ENCODE data around the gene OLFML2A.

Gene OLFML2A

DNA sequence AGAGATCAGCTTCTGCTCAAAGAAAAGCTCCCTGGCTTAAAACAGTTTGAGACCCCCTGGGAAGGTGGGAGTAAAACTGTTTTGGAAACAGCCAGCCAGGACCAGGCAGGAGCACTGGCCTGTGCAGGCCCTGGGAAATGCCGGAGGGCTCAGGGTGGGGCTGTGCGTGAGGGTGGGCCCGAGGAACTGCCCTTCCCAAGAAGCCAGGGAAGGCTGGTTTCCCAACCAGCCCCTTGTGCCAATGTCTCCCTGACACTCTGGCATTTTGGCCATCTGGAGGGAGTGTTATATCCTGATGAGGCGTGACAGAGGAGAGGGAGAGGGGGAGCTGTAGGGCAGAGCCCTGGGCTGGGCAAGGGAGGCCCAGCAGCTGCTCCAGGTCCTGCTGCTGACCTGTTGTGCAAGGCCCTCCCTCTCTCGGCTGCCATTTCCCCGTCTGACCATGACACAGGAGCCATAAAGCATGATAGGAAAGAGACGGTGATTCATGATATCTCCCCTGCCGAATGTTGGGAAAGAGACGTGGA lies 16.1 kb downstream of the OLFML2A start:
- TF ChIP-seq, protein P1, sequence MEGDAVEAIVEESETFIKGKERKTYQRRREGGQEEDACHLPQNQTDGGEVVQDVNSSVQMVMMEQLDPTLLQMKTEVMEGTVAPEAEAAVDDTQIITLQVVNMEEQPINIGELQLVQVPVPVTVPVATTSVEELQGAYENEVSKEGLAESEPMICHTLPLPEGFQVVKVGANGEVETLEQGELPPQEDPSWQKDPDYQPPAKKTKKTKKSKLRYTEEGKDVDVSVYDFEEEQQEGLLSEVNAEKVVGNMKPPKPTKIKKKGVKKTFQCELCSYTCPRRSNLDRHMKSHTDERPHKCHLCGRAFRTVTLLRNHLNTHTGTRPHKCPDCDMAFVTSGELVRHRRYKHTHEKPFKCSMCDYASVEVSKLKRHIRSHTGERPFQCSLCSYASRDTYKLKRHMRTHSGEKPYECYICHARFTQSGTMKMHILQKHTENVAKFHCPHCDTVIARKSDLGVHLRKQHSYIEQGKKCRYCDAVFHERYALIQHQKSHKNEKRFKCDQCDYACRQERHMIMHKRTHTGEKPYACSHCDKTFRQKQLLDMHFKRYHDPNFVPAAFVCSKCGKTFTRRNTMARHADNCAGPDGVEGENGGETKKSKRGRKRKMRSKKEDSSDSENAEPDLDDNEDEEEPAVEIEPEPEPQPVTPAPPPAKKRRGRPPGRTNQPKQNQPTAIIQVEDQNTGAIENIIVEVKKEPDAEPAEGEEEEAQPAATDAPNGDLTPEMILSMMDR (IDR thresholded peaks at IDR 0.05; ENCODE audit: low read depth, low read length) = no peak
- in situ Hi-C loops (cut with HindIII; ENCODE audit: low sequenced_read_pairs) = no loop called here
- H3K4me3 ChIP-seq (ENCODE audit: low read depth, low read length) = no peak overlapping the region
- no peak for DNase-seq (ENCODE audit: low read depth, low spot score)

DNA sequence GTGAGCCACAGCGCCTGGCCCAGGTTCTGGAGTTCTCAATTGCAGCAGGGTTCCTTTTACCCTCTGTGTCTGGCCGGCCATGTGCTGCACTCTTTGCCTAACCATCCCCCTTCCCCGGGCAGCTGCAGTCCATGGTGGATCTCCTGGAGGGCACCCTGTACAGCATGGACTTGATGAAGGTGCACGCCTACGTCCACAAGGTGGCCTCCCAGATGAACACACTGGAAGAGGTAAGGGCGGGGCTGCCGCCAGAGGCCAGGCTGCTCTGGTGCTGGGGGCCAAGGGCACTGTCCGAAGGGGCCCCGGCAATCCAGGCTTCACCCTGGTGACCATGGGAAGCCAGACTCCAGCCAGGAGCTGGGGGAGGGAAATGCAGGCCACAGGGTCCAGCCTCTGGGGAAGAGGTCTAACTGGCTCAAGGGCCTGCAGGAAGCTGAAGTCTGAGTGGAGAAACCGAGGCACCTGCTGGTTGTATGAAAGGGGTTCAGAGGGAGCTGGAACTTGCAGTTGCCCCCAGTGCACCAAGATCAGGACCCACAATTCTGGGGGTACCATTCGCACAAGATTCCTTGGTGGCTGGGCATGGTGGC lies 18.1 kb downstream of the OLFML2A start:
- TF ChIP-seq, protein P1 (IDR thresholded peaks at IDR 0.05; ENCODE audit: low read depth, low read length) = no peak
- no peak for DNase-seq (ENCODE audit: low read depth, low spot score)
- in situ Hi-C loops (cut with HindIII; ENCODE audit: low sequenced_read_pairs) = no loop called here
- H3K4me3 ChIP-seq (ENCODE audit: low read depth, low read length) = no peak overlapping the region

DNA sequence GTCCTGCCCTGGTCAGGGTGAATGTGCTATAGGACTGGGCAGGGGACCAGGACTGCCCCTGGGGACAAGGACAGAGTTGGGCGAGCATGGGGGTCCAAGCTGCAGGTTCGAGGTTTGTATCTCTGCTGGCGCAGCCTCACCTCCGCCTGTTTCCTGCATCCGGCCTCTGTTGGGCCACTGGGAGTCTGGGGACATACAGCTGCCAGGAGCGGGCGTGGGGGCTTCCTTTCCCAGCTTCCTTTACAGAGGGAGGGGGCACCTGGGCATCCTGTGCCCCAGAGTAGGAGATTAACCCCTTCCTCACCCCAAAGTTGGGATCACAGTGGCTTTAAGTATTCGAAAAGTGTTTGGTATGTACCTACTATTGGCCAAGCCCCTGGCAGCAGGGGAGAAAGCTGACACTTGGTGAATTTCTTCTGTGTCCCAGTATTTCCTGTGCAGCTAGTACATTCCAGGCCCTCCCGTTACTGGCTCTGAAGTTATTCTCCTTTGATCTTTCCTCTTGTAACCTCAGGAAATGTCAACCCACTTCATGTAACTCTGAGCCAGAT lies 19.0 kb downstream of the OLFML2A start:
- DNase-seq (ENCODE audit: low read depth, low spot score) = peak; percentile 49
- TF ChIP-seq, protein P1 (IDR thresholded peaks at IDR 0.05; ENCODE audit: low read depth, low read length) = no peak
- in situ Hi-C loops (cut with HindIII; ENCODE audit: low sequenced_read_pairs) = no loop called here
- no peak overlapping the region for H3K4me3 ChIP-seq (ENCODE audit: low read depth, low read length)

DNA sequence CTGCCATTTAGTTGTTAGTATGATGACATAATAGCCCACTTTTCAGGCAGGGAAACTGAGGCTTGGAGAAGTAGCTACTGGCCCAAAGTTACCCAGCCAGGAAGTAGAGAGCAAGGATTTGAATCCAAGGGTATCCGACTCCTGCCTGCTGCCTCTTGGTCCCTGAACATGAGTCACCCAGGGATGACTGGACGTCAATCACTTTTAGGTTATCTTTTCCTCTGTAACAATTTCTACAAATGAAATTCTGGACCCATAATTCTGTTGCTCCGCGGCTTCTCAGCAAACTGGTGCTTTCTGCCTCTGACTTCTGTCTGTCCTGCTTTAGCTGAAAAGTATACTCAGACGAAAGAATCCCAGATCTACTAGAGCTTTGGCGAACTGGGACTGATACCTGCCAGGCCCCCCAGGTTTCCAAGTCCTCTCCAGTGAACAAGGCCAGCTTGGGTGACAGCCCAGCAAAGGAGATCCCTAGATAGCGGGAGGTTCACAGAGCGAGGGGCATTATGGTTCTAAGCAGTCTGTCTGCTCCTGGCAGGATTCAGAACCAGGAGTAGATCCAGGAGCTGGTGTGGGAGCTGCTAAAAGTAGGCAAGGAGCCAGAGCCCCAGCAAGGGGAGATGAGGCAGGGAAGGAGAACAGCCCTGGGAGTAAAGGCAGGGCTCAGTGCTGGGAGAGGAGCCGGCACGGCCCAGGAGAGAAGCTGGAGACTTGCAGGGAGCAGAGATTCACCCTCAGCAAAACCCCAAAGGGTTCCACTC lies 20.6 kb downstream of the OLFML2A start:
- DNase-seq (ENCODE audit: low read depth, low spot score) = no peak
- H3K4me3 ChIP-seq (ENCODE audit: low read depth, low read length) = no peak overlapping the region
- in situ Hi-C loops (cut with HindIII; ENCODE audit: low sequenced_read_pairs) = no loop called here
- TF ChIP-seq, protein P1 (IDR thresholded peaks at IDR 0.05; ENCODE audit: low read depth, low read length) = no peak

DNA sequence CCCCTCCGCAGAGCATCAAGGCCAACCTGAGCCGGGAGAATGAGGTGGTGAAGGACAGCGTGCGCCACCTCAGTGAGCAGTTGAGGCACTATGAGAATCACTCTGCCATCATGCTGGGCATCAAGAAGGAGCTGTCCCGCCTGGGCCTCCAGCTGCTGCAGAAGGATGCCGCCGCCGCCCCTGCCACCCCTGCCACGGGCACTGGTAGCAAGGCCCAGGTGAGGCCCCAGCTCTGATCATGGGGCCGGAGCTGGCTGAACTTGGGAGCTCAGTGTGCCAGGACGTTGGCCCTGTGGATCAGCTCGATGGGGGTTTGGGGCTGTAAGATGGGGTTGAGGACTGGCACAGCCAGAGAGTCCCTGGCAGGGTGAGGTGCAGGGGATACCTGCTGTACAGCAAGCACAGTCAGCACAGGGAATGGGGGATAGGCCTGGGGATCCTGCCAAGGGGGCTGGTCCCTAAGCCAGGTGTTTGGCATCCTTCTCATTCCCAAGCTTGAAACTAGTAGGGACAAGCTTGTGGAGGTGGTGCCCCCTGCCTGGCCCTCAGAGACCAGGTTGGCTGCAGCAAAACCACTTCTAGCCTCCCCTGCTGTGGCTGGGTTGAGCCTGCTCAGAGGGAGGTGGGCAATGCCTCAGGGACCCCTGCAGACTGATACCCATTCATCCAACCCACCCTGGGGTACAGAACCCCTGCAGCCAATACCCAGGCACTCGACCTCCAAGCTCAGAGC lies 22.5 kb downstream of the OLFML2A start:
- DNase-seq (ENCODE audit: low read depth, low spot score) = no peak
- in situ Hi-C loops (cut with HindIII; ENCODE audit: low sequenced_read_pairs) = no loop called here

More for the DNA sequence above, 22.5 kb downstream of the OLFML2A start:
- H3K4me3 ChIP-seq (ENCODE audit: low read depth, low read length) = no peak overlapping the region
- TF ChIP-seq, protein P1 (IDR thresholded peaks at IDR 0.05; ENCODE audit: low read depth, low read length) = no peak

Data from astrocyte of the spinal cord (primary cell).